Activated T-cell treated with anti-CD3 and anti-CD28 coated beads, Interleukin-2, amount 50 U/mL, for 24 hours (primary cell): ENCODE measurements around the gene ATP6V0D1.

Source experiments
- DNase-seq: peaks from one replicate; pipeline ENCODE4 v3.0.0-alpha.2; 2020
- H3K27ac Mint-ChIP-seq: 2 replicates; pipeline ENCODE4 v1.8.0; 2020; ENCODE audit warnings: mild to moderate bottlenecking, mixed read lengths
- H3K27me3 Mint-ChIP-seq: 2 replicates; pipeline ENCODE4 v1.8.0; 2020; ENCODE audit warnings: mixed read lengths
- H3K36me3 Mint-ChIP-seq: 2 replicates; pipeline ENCODE4 v1.8.0; 2020; ENCODE audit warnings: low read depth, mixed read lengths
- H3K4me1 Mint-ChIP-seq: 2 replicates; pipeline ENCODE4 v1.8.0; 2020; ENCODE audit warnings: low read depth, mixed read lengths
- H3K4me3 Mint-ChIP-seq: 2 replicates; pipeline ENCODE4 v1.8.0; 2020; ENCODE audit warnings: mild to moderate bottlenecking, moderate library complexity, mixed read lengths
- H3K9me3 Mint-ChIP-seq: 2 replicates; pipeline ENCODE4 v1.8.0; 2020; ENCODE audit warnings: mixed read lengths

Gene ATP6V0D1

DNA sequence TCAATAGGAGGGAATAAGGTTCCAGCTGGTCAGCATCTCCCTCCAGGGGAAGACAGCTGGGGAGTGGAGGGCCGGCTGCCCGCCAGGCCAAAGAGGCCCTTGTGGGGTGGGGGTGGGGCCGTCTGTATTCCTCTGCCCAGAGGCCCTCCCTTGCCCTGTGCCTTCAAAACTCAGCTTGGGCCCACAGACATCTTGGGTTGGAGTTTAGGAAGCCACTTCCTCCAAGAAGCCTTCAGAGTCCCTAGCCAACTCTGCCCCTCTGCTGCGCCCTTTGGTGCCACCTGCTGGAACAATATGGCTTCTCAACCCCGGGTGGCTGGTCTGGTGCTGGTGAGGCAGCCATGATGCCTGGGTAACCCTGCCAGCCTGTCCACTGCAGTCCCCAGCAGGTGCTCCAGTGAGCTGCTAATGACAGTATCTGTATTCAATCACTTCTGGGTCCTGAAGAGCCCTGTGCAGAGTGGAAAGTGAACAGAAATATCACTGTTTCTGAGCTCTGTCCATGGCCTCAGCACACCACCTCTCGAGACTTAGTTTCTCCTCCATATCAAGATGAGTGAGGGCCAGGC lies 33.4 kb downstream of the ATP6V0D1 start:
- Mint-ChIP-seq H3K27me3 (no peaks in the 10 kb centered on the region), H3K4me3 (no peak overlapping the region), H3K36me3 (peaks cover 52% of the 10 kb centered on the region), H3K4me1 (no peaks in the 10 kb centered on the region), H3K9me3 (no peaks in the 10 kb centered on the region), H3K27ac (no peak overlapping the region)
- peak; percentile 81 for DNase-seq

DNA sequence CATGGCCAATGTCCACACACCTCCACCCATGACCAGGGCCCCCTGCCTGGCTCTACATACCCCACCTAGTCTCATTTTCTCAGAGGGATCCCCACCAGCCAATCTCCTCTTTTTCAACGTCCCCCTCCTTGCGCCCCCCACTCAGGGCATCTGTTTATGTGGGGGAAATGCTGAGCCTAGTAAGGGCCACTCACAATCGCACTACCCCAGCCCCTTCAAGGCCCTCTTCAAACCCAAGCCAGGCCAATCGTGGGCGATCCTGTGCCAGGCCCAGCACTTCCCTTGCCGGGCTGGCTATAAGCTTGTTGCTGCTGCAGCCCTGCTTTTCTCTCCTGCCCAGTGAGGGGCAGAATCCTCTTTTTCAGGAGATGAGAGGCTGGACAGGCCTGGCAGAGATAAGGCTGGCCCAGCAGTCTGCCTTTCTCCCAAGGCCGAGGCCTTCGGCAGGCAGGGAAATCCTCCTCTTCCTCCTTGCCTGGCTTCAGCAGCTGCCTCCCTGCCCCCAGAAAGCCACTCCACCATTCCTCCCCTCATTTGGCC lies 33.9 kb downstream of the ATP6V0D1 start:
- no peak overlapping the region for H3K27ac Mint-ChIP-seq
- no peaks in the 10 kb centered on the region for H3K4me1 Mint-ChIP-seq
- no peaks in the 10 kb centered on the region for H3K9me3 Mint-ChIP-seq
- H3K4me3 Mint-ChIP-seq = no peak overlapping the region
- H3K27me3 Mint-ChIP-seq = no peaks in the 10 kb centered on the region
- peaks cover 49% of the 10 kb centered on the region for H3K36me3 Mint-ChIP-seq
- DNase-seq = no peak

DNA sequence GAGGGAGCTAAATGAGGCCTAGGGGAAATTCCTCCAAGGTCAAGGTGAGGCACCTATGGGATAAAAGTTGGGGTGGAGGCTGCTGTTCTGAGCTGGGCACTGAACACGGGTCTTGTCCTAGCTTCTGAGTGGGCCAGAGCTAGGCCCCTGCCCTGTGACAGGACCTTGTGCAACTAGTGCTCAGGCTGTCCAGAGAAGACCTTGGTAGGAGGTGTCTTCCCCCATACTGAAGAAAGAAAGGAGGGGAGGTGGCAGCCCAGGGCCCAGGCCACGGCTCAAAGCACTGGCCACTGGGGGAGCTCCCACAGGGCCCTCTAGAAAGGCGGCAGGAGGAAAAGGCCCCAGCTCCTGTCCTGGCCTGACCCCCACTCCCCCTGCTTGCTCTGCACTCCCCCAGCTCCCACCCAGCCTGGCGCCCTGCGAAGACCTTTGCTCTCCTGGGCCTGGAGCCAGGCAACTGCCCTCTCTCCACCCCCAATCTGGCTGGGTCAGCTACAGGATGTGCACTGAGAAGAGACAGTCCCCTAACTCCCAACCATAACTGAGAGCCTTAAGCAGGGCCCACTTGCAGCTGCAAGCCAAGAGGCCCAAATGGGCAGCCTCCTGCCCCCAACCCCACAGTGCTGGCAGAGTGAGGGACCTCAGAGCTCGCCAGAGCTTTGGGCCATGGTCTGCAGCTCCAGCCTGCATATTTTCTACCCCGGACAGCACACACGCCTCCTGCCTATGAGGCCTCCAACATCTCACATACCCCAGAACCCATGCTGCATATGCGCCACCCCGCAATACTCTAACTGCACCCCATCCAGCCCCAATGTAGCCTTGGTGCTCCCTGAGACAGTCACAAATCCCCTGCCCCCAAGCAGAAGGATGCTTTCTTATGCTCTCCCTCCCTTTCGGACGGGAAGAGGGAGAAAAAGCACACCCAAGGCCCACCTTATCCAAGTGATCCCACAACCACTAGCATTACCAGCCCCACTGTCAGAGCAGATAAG lies 34.7 kb downstream of the ATP6V0D1 start:
- Mint-ChIP-seq H3K4me3 (no peak overlapping the region), H3K36me3 (peaks cover 44% of the 10 kb centered on the region), H3K9me3 (no peaks in the 10 kb centered on the region), H3K27ac (peak overlapping the region; percentile 47), H3K27me3 (no peaks in the 10 kb centered on the region), H3K4me1 (no peaks in the 10 kb centered on the region)
- DNase-seq = no peak

DNA sequence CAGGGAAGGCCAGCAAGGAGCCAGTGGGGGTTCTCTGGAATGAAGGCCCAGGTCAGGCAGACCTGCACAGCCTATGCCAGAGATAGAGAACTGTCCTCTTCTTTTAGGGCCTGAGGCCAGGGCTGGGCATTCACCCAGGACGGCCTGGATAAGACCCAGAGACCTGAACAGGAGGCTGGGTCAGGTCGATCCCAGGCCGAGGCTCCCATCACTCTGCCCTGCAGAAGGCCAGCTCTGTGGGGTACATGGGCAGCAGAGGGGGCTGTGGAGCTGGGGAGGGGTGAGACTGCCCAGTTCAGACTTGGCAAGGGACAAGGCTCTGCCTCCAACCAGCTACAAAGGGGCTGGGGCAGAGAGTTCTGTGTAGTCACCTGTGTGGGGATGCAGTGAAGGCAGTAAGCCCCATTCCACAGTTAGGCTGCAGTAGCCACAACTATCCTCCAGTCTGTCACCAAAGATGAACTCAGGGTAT lies 35.5 kb downstream of the ATP6V0D1 start:
- no peaks in the 10 kb centered on the region for H3K4me1 Mint-ChIP-seq
- no peak overlapping the region for H3K4me3 Mint-ChIP-seq
- H3K36me3 Mint-ChIP-seq = peaks cover 42% of the 10 kb centered on the region
- H3K27ac Mint-ChIP-seq = peak overlapping the region; percentile 40
- DNase-seq = no peak
- H3K9me3 Mint-ChIP-seq = no peaks in the 10 kb centered on the region
- no peaks in the 10 kb centered on the region for H3K27me3 Mint-ChIP-seq

DNA sequence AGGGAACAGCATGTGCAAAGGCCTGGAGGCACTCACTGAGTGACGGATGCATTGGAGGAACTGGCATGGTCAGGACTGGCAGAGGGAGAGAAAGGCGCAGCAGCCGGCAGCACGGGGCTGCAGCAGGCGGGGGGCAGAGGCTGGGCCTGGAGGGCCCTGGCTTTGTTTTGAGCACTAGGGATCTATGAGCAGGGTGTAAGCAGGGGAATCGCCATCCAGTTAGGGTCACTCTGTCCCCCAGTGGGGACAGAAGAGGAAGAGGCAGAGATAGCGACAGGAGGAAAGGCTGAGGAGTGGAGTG lies 35.9 kb downstream of the ATP6V0D1 start:
- Mint-ChIP-seq H3K36me3 (peaks cover 40% of the 10 kb centered on the region), H3K9me3 (no peaks in the 10 kb centered on the region), H3K4me1 (no peaks in the 10 kb centered on the region), H3K27me3 (no peaks in the 10 kb centered on the region), H3K4me3 (no peak overlapping the region), H3K27ac (peak overlapping the region; percentile 40)
- DNase-seq = no peak

DNA sequence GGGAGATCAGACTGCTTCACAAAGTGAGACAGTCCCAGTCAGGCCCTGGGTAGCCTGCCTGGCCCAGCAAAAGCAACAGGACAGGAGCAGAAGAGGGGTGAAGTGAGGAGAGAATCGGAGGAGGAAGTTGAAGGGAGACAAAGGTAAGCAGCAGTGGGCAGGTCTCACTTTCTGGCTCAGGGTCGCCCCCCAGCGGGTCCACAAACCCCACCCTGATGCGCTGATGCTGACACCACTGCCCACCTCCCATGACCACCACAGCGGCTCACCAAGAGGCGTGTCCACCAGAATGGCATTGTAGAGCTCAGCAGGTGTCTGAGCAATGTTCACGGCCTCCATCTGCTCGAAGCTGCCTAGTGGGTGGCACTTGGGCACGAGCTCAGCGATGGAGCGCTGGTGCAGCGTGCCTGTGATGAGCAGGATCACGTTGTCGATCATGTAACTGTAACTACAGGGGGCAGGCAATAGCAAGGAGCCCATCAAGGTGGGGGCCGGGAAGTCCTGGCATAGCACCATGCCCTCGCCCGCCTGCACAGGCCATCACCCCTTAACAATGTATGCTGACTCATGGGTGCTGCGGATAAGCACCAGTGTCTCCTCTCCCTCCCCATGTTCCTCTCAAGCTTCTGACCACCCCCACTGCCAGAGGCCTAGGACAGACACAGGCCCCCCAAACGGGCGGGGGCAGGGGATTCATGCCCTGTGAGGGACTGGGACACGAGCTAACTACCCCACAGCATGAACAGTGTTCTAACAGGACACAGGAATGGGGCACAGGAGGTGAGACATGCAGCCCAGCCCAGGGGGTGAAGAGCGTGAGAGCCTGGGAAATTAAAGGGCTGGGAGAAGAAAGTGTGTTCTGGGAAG lies 36.5 kb downstream of the ATP6V0D1 start:
- no peak overlapping the region for H3K27ac Mint-ChIP-seq
- H3K9me3 Mint-ChIP-seq = no peaks in the 10 kb centered on the region
- H3K4me1 Mint-ChIP-seq = no peaks in the 10 kb centered on the region
- H3K4me3 Mint-ChIP-seq = no peak overlapping the region
- peaks cover 37% of the 10 kb centered on the region for H3K36me3 Mint-ChIP-seq
- no peak for DNase-seq
- H3K27me3 Mint-ChIP-seq = no peaks in the 10 kb centered on the region

DNA sequence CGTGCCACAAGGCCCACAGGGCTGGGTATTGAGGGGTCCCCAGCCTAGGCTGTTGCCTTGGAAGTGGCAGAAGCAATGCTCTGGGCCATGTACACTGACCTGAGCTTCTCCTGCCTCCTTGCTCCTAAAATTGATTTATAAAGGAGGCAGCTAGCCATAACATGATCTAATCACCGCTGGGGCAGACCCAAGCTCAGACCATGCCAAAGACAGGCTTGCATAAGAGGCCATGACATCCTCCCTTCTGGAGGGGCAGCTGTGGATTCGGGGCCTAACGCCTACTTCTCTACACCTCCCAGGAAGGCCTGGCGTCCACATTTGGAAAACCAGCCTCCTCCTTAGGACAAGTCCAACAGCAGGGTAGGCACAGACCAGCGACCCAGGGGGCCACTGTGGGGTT lies 37.7 kb downstream of the ATP6V0D1 start:
- Mint-ChIP-seq H3K4me3 (no peak overlapping the region), H3K27ac (no peak overlapping the region), H3K27me3 (no peaks in the 10 kb centered on the region), H3K9me3 (no peaks in the 10 kb centered on the region), H3K4me1 (no peaks in the 10 kb centered on the region), H3K36me3 (peaks cover 44% of the 10 kb centered on the region)
- DNase-seq = no peak

DNA sequence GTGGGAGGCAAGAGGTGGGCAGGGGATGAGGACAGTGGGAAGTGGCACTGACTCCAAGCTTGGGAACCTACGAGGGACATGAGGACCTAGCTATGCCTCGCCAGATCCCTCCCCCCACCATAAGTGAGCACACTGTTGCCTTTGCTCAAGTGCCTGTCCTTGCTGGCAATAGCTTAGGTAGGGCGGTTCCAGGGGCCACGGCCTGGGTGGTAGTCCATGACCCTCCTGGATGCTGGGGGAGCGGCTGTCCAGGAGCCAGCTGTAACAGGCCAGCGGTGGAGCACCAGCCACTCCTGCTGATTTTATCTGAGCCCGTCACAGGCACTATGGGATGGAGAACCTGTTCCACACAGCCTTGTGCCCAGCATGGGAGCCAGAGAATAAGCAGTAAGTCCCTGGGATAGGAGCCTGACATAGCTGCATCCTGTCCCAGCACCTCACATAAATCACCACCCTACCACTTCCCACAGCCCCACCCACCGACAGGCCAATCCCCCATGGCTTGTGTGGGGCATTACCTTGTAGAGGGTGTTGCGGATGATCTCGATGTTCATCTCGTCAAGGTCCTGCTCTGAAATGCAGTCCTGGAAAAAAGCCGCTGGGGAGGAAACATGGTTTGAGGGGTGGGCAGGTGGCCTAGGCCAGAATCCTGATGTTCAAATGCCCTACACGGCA lies 38.2 kb downstream of the ATP6V0D1 start:
- Mint-ChIP-seq H3K4me3 (no peak overlapping the region), H3K27ac (no peak overlapping the region), H3K27me3 (no peaks in the 10 kb centered on the region), H3K9me3 (no peaks in the 10 kb centered on the region), H3K4me1 (peaks cover 2% of the 10 kb centered on the region), H3K36me3 (peaks cover 48% of the 10 kb centered on the region)
- no peak for DNase-seq

DNA sequence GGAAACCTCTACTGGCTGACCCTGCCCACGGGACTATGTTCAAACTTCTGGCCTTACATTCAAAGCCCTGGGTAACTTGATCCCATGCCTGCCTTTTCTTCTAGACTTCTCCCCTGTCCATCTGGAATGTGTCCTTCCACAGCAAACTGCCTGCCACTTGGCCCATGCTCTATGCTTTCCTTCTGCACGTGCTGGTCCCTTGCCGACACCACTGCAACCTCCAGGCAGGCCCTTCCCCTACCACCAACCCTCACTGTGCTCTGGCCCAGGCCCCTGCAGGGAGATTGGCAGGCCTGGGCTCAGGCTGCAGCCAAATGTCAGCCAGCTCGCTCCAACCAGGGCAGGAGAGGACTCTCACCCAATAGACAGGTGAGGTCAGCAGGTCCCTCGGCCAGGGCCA lies 39.0 kb downstream of the ATP6V0D1 start:
- peaks cover 5% of the 10 kb centered on the region for H3K4me1 Mint-ChIP-seq
- H3K9me3 Mint-ChIP-seq = no peaks in the 10 kb centered on the region
- peak overlapping the region; percentile 3 for H3K27ac Mint-ChIP-seq
- H3K27me3 Mint-ChIP-seq = no peaks in the 10 kb centered on the region
- DNase-seq = no peak
- no peak overlapping the region for H3K4me3 Mint-ChIP-seq
- H3K36me3 Mint-ChIP-seq = peaks cover 51% of the 10 kb centered on the region

DNA sequence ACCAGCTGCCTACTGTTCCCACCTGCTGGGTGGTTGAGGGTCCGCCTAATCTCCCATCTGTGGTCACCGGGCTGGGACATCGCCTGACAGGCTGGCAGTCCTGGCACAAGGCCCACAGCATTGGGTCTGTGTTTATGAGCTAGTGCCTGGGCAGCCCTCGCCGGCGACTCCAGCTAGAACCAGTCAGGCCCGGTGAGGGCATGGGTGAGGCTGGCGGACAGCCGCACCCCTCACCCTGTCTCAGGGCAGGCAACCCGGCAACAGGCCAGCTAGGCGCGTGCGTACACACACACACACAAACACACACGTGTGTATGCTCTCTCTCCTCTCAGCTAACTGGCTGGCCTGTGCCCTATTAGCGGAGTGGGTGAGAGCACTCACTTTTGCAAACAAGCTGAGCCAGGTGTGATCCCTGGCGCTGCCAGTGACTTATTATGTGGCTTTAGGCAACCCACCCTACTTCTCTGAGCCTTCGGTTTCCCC lies 39.6 kb downstream of the ATP6V0D1 start:
- Mint-ChIP-seq H3K9me3 (no peaks in the 10 kb centered on the region), H3K4me3 (no peak overlapping the region), H3K27me3 (no peaks in the 10 kb centered on the region), H3K27ac (no peak overlapping the region), H3K36me3 (peaks cover 49% of the 10 kb centered on the region), H3K4me1 (peaks cover 5% of the 10 kb centered on the region)
- no peak for DNase-seq

DNA sequence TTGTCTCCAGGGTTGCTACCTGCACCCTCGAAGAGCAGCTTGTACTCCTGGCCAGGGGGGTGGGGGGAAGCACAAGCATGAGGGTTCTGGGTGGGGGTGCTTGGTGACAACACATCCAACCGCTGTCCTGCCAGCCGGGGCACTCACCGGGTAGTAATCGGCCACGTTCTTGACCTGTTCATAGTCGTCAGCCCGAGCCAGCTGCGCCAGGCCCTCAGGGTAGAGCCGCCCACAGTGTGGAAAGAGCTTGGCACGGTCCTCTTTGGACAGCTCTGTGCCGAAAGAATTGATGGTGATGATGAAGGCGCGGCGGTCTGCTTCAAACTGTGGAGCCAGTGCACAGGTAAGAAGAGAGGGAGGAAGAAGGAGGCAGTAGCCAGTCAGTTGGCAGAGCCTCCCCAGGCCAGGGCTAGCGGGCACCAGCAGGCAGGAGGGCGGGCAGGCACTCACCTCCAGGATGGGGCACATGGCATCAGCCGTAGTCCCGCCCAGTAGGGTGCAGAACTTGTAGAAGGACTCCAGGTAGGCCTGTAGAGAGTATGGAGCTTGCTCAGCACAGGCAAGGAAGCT lies 42.0 kb downstream of the ATP6V0D1 start:
- H3K27ac Mint-ChIP-seq = no peak overlapping the region
- H3K9me3 Mint-ChIP-seq = no peaks in the 10 kb centered on the region
- H3K4me1 Mint-ChIP-seq = peaks cover 5% of the 10 kb centered on the region
- no peak overlapping the region for H3K4me3 Mint-ChIP-seq
- H3K27me3 Mint-ChIP-seq = no peaks in the 10 kb centered on the region
- no peak for DNase-seq
- peaks cover 38% of the 10 kb centered on the region for H3K36me3 Mint-ChIP-seq

DNA sequence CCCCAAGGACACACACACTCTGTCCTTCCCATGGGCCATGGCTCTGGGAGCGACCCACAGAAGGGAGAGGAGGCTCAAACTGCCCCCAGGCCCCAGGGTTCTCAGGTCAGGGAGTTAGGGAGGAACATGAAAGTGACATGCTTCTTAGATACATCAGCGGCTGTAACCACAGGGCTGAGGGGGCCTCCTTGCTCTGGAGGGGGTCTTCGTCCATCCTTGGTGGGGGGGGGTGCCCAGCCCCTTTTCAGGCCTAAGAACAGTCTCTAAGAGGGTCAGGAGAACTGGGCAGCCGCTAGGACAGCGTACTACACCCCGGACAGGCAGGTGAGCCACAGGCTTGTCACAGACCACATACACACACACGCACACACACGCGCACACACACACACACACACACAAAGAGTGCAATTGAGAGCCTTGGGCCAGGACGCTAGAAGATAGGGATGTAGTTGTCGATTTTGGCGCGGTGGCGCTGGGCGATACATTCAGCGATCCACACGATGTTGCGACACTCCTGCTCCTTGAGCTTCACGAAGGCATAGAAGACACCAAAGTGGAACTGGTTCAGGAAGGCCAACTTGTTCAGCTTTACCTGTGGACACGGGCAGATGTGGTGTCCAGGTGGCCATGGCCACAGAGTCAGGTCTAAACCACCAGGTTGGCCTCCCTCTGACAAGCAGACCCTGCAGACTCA lies 42.7 kb downstream of the ATP6V0D1 start:
- H3K4me1 Mint-ChIP-seq = peaks cover 5% of the 10 kb centered on the region
- H3K27ac Mint-ChIP-seq = peak overlapping the region; percentile 38
- DNase-seq = no peak
- H3K4me3 Mint-ChIP-seq = no peak overlapping the region
- H3K36me3 Mint-ChIP-seq = peaks cover 35% of the 10 kb centered on the region
- no peaks in the 10 kb centered on the region for H3K27me3 Mint-ChIP-seq
- no peaks in the 10 kb centered on the region for H3K9me3 Mint-ChIP-seq

DNA sequence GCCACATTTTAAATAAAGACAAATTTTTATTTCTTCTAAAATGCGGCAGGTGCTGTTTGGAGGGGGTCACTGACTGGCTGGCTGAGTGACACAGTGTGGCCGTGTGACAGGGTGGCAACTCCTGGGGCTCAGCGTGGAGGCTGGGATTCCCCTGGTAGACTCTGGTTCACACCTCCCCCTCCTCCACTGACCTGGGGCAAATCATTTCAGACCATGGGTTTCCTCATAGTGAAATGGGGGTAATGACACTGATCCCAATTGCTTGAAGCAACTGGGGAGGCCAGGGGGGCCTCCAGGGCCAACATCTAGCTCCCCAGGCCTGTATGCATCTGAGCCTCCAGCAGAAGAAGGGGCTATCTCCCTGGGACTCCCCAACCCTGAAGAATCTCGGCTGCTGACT lies 43.4 kb downstream of the ATP6V0D1 start:
- no peaks in the 10 kb centered on the region for H3K9me3 Mint-ChIP-seq
- peaks cover 34% of the 10 kb centered on the region for H3K36me3 Mint-ChIP-seq
- H3K4me1 Mint-ChIP-seq = peaks cover 6% of the 10 kb centered on the region
- no peak overlapping the region for H3K4me3 Mint-ChIP-seq
- no peak for DNase-seq
- peaks cover 1% of the 10 kb centered on the region for H3K27me3 Mint-ChIP-seq
- peak overlapping the region; percentile 38 for H3K27ac Mint-ChIP-seq
